HuH-7.5 (cell line): ENCODE data around the gene ZFYVE19.

Experiments
- DNase-seq: peaks from one replicate; pipeline ENCODE4 v3.0.0; 2011; ENCODE audit warnings: low spot score

ZFYVE19 gene

GRCh38 chr15:40815042-40815698, 8.3 kb downstream of the ZFYVE19 start:
- DNase-seq: no peak

DNA sequence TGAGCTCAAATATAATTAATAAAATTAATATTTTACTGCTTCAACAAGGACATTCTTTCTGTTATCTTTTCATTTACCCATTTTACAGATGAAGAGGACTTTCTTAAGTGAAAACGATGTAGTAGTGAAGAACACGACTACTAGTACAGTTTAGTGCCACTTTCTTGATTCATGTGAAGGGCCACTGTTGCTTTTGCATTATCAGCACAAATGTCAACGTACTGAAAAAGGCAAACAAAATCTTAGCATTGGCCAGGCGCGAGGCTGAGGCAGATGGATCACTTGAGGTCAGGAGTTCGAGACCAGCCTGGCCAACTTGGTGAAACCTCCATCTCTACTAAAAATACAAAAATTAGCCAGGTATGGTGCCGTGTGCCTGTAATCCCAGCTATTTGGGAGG, 12.2 kb downstream of the ZFYVE19 start:
- no peak for DNase-seq

GRCh38 chr15:40821195-40821594, 14.3 kb downstream of the ZFYVE19 start:
- no peak for DNase-seq

DNA sequence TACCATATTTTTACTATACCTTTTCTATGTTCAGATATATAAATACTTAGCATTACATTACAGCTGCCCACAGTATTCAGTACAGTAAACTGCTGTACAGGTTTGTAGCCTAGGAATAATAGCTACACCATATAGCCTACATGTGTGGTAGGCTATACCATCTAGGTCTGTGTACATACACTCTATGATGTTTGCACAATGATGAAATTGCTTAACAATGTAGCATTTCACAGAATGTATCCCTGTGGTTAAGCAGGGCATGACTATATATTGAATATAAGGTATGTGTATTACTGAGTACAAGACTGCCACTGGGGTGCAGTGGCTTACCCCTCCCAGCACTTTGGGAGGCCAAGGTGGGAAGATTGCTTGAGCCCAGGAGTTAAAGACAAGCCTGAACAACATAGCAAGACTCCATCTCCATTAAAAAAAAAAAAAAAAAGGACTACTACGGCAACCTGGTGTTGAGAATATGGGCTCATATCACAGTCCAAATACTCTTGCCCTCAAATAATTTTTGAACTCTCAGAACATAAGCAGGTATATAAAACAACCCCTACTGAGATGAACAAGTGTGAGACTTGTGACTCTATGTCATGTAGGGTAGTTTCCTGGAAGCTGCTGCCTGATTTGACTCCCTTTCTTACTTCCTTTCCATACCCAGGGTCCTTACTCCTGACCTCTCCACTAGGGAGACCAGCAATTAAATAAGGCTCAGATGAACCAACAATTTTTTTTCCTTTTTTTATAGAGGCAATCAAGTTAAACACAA, 16.9 kb downstream of the ZFYVE19 start:
- no peak for DNase-seq

- no peak for DNase-seq
Observed at GRCh38 chr15:40825661-40826422, 19.0 kb downstream of the ZFYVE19 start.

- no peak for DNase-seq
Observed at GRCh38 chr15:40826423-40827075, 19.7 kb downstream of the ZFYVE19 start.

DNA sequence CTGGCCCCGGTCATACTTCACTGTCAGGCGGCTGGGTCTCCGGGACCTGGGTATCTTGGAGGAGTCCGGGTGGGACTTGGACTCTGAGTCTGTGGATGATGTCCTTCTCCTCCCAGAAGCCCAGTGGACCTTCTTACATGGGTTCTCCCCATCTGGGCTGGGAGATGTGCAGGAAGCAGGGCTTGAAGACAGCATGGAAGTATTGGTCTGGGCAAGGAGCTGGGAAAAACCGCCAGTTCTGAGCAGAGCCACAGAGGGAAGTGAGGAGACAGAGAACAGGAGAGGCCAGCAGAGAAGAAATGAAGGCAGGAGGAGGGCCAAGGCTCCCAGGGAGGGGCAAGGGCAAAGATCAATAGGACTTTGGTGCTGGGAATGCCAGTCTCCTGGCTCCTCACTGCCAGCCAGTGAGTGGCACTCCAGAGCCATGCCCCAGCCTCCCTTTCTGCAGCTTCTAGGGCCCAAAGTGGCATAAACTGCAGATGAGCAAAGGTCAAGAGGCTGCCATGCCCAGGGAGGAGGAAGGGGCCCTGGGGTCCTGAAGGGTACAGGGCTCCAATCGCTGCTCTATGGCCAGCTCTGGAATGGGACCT, 21.7 kb downstream of the ZFYVE19 start, which contains the start of gene PPP1R14D:
PPP1R14D (minus strand) TSS at position 262 of the 590 bp plus-strand sequence; CDS start at position 195, 67 bp downstream.
- no peak for DNase-seq

- no peak for DNase-seq
Observed at GRCh38 chr15:40829115-40829514, 22.2 kb downstream of the ZFYVE19 start.

DNA sequence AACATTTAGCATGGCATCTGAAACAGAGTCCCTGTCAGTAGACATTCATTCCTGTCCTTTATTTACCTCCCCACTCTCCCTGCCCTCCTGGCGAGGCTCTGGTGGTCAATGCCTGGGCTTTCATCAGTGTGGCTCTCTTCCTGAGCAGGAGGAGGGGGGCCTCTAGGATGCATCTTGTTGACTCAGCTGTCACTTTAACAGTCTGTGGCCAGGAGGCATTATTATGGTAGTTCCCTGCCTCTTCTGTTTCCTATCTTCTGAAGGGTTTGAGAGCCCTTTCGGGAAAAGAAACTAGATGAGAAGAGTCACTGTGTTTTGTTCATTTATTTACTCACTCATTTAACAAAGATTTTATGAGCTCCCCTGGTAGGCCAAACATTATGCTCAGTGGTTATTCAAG, 24.0 kb downstream of the ZFYVE19 start:
- no peak for DNase-seq

GRCh38 chr15:40831861-40832260, 25.0 kb downstream of the ZFYVE19 start:
- DNase-seq: no peak

DNA sequence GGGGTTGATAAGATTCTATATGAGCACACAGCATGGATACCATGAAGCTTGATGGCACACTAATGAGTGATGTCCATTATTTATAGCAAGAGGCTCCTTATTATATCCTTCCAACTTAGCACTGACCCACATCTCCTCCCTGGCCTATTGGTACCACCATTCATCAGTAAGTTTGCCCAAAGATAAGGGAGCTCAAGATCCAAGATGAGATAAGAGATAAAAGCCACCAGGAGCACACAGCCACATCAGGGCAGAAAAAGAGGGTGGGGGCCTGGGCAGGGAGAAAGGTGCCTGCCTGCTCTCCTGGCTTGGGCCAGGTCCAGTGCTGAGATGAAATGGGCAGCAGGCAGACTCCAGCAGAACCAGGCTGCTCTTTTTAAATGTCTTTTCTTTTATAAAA, 26.0 kb downstream of the ZFYVE19 start:
- no peak for DNase-seq

DNA sequence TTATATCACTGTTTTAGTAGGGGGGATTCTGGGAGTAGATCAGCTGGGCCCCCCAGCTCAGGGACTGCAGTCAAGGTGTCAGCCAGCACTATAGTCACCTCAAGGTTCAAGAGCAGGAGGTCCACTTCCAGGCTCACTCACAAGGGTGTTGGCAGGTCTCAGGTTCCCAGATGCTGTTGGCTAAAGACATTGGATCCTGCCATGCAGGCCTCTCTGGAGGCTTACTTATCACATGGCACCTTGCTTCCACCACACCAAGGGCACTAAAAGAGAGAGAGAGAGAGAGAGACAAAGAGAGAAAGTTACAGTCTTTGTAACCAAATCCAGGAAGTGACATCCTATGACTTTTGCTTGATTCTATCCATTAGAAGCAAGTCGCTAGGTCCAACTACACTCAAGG, 29.1 kb downstream of the ZFYVE19 start:
- no peak for DNase-seq

DNA sequence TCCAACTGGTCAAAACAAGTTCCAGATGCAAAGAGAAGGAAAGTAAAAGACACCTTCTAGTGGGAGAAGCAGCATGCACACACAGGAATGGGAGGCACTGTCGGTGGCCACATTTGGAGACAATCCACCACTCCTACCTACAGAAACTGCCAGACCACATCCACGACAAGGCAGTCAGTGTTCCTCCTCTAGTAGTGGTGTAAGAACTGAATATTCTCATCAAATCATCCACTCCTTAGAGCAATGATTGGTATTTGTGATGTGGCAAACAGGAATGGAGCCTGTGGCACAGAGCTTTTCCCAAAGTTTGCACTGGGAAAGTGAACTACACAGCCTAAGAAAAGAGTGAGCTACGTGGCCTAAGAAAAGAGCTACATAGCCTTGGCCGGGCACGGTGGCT, 31.9 kb downstream of the ZFYVE19 start:
- no peak for DNase-seq

- no peak for DNase-seq
Observed at GRCh38 chr15:40841741-40842140, 34.9 kb downstream of the ZFYVE19 start.

DNA sequence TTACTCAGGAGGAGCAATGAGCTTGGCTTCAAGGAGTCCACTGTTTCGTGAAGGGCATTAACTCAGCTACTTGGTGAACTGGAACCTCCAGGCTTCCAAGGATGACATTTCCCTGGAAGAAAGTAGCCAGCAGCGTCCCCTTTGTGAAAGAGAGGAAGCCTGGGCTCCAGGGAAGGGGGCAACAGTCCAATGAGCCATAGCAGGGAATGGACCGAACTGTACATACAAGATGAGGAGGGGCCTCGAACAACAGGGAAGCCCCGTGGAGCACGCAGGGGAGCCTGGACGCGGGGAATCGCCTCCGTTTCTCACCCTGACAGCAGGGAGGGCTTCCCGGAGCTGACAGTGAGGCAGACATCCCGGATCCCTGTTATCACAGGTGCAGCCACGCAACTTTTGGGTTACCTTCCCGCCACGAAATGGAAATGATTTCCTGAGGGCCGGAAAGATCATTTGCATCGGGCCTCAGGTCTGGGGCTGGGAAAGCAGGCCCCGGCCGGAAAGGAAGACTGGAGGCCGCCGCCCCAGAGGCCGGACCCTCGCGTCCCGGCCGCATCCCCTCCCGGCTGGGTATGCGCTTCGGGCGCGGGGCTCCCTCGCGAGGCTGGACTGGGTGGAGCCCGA, 36.5 kb downstream of the ZFYVE19 start:
- DNase-seq: no peak

DNA sequence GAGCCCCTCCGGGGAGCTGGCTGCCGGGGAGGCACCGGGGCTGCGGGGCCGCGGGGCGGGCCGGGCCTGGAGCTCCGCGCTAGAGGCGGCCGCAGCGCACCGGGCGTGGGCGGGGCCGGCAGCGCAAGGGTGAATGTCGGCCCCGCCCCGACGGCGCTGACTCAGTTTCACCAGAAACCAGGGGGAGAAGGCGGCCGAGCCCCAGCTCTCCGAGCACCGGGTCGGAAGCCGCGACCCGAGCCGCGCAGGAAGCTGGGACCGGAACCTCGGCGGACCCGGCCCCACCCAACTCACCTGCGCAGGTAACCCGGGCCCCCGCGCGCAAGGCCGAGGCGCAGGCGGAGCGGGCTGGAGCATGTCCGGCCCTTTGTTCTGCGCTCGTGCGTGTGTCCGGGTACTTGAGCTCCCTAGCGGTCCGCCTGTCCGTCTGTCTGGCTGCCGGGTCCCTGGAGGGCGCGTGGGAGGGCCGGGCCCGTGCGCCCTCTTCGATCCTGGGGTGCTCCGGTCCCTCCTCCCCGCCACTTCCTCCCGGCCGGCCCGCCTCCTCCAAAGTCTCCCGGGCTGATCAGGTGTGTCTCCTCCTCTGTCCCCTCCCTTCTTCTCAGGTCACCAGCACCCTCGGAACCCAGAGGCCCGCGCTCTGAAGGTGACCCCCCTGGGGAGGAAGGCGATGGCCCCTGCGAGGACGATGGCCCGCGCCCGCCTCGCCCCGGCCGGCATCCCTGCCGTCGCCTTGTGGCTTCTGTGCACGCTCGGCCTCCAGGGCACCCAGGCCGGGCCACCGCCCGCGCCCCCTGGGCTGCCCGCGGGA, 37.2 kb downstream of the ZFYVE19 start, which contains the start of gene SPINT1:
SPINT1 (plus strand) TSS at position 164 of the 811 bp plus-strand sequence; CDS start at position 671, 507 bp downstream.
- no peak for DNase-seq

DNA sequence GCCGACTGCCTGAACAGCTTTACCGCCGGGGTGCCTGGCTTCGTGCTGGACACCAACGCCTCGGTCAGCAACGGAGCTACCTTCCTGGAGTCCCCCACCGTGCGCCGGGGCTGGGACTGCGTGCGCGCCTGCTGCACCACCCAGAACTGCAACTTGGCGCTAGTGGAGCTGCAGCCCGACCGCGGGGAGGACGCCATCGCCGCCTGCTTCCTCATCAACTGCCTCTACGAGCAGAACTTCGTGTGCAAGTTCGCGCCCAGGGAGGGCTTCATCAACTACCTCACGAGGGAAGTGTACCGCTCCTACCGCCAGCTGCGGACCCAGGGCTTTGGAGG, 37.8 kb downstream of the ZFYVE19 start:
- DNase-seq: no peak

DNA sequence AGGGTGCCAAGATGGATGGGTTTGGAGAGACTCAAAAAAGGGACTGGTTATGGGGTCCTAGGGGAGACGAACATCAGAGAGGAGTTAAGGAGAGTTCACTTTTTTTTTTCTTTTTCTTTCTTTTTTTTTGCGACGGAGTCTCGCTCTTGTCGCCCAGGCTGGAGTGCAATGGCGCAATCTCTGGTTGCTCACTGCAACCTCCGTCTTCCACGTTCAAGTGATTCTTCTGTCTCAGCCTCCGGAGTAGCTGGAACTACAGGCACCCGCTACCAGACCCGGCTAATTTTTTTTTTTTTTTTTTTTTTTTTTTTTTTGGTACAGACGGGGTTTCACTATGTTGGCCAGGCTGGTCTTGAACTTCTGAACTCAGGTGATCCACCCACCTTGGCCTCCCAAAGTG, 38.1 kb downstream of the ZFYVE19 start:
- DNase-seq: no peak

GRCh38 chr15:40845511-40846284, 38.8 kb downstream of the ZFYVE19 start:
- no peak for DNase-seq

DNA sequence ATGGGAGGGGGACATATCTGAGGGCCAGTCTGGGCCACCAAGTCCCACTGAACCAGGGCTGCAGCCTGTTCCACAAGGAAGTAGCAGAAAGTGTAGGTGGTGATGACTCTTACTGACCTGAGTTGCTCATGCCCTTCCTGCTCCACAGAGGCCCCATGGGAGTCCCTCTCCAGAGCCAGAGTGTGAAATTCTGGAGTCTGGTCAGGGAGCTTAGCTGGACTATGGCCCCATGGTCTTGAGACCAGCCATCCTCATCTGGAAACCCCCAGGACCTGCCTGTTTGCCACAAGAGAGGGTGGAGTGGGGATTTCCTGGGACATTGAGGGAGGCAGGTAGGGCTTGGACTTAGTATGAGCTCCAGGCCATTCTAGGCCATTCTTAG, 39.9 kb downstream of the ZFYVE19 start:
- DNase-seq: no peak
